GM12878 (cell line): ENCODE results near the gene DNAJC17. TPM values are rescaled to one million over a fixed set of nuclear protein-coding genes. Genes with fewer than 3 reads are reported as not detected.

Experiments used
- ATF7 ChIP-seq: fragments of 450-650 bp; IDR thresholded peaks from 2 replicates; pipeline ENCODE4 v1.6.1; 2016; ENCODE audit warnings: low read depth, mild to moderate bottlenecking
- BRCA1 ChIP-seq: IDR thresholded peaks from 2 replicates; pipeline ENCODE4 v1.6.1; 2011; ENCODE audit warnings: low read depth, low read length, improper control_type of control experiment
- FOS ChIP-seq: IDR thresholded peaks from 3 replicates; pipeline ENCODE4 v1.6.1; 2011; ENCODE audit warnings: borderline replicate concordance; ENCODE audit not compliant: insufficient read length; ENCODE audit errors: extremely low read depth
- JUNB ChIP-seq: IDR thresholded peaks from 2 replicates; pipeline ENCODE4 v1.6.1; 2016; ENCODE audit warnings: antibody characterized with exemption, mild to moderate bottlenecking
- NFYA ChIP-seq: IDR thresholded peaks from 2 replicates; pipeline ENCODE4 v1.6.1; 2011; ENCODE audit warnings: low read depth, mild to moderate bottlenecking, low read length, improper control_type of control experiment, borderline replicate concordance
- NR2C2 ChIP-seq: IDR thresholded peaks from 2 replicates; pipeline ENCODE4 v1.6.1; 2011; ENCODE audit warnings: borderline replicate concordance, low read depth; ENCODE audit not compliant: control insufficient read depth, insufficient read length
- PML ChIP-seq: IDR thresholded peaks from 2 replicates; pipeline ENCODE4 v1.6.1; 2012; ENCODE audit warnings: low read length, inconsistent platforms
- RUNX3 ChIP-seq: IDR thresholded peaks from 2 replicates; pipeline ENCODE4 v1.6.1; 2012; ENCODE audit warnings: low read length, inconsistent platforms
- SUPT20H ChIP-seq: IDR thresholded peaks from 2 replicates; pipeline ENCODE4 v1.6.1; 2011; ENCODE audit warnings: low read depth, mild to moderate bottlenecking, low read length, moderate library complexity, borderline replicate concordance; ENCODE audit not compliant: control insufficient read depth
- TCF3 ChIP-seq: IDR thresholded peaks from 2 replicates; pipeline ENCODE4 v1.6.1; 2012; ENCODE audit warnings: low read depth, mild to moderate bottlenecking, low read length, borderline replicate concordance; ENCODE audit not compliant: insufficient read depth
- polyA plus RNA-seq, 11 experiments: library from polyadenylated mRNA; depleted of rRNA in 4 of 11; unstranded in 6 of 11; stranded (reverse) in 5 of 11; fragments of >200 nt; fragmentation: Nextera tagmentation in 4 of 11; fragmentation: Illumina TruSeq in 1 of 11; extraction: Ambion mirVana in 4 of 11; extraction: Trizol in 1 of 11; gene quantifications; 1 replicate in 1 of 11; 2 replicates in 10 of 11; pipeline versions ENCODE4 v1.2.1 to v1.2.3, GENCODE V29; 2011 to 2016; ENCODE audit warnings: inconsistent platforms in 2 of 11, missing spikeins in 2 of 11, low read depth in 1 of 11
- total RNA-seq, 4 experiments: library from RNA; depleted of rRNA in 3 of 4; stranded (reverse); fragments of >200 nt in 3 of 4; fragmentation: Illumina TruSeq in 1 of 4; extraction: Trizol in 1 of 4; gene quantifications; 2 replicates each; pipeline versions ENCODE4 v1.2.1 to v1.2.3, GENCODE V29; 2013 to 2021
- TF ChIP-seq, protein P1 (sequence below): fragments of 450-650 bp; IDR thresholded peaks from 2 replicates; pipeline ENCODE4 v1.6.1; 2018; ENCODE audit warnings: mild to moderate bottlenecking, low read depth, moderate library complexity; ENCODE audit not compliant: partially characterized antibody
- TF ChIP-seq, protein P2 (sequence below): IDR thresholded peaks from 2 replicates; pipeline ENCODE4 v1.6.1; 2012; ENCODE audit warnings: mild to moderate bottlenecking, low read depth, low read length
- TF ChIP-seq, protein P3 (sequence below), 3 experiments: IDR thresholded peaks in 2 of 3; conservative IDR thresholded peaks in 1 of 3; 2 replicates each; pipeline ENCODE4 v1.5.1; 2011; ENCODE audit warnings: low read depth in 3 of 3, low read length in 3 of 3, mild to moderate bottlenecking in 3 of 3, control low read depth in 2 of 3, moderate library complexity in 2 of 3, inconsistent platforms in 1 of 3, mixed read lengths in 1 of 3; ENCODE audit not compliant: control insufficient read depth in 2 of 3, insufficient read depth in 1 of 3; ENCODE audit errors: extremely low read depth in 1 of 3
- TF ChIP-seq, protein P4 (sequence below): fragments of 450-650 bp; formaldehyde crosslinking; IDR thresholded peaks from 2 replicates; pipeline ENCODE4 v1.4.0; 2022; ENCODE audit warnings: mild to moderate bottlenecking, moderate library complexity
- TF ChIP-seq, protein P5 (sequence below): fragments of 450-650 bp; IDR thresholded peaks from 2 replicates; pipeline ENCODE4 v1.6.1; 2017; ENCODE audit warnings: low read depth, mild to moderate bottlenecking, moderate library complexity

DNAJC17 gene
- total and polyA plus RNA-seq, 10 of the 15 experiments (the other 5 are each of a cell fraction or from before 2014, with no cell fraction given) = 6.1 to 62.8 (median 45.4) TPM

DNA sequence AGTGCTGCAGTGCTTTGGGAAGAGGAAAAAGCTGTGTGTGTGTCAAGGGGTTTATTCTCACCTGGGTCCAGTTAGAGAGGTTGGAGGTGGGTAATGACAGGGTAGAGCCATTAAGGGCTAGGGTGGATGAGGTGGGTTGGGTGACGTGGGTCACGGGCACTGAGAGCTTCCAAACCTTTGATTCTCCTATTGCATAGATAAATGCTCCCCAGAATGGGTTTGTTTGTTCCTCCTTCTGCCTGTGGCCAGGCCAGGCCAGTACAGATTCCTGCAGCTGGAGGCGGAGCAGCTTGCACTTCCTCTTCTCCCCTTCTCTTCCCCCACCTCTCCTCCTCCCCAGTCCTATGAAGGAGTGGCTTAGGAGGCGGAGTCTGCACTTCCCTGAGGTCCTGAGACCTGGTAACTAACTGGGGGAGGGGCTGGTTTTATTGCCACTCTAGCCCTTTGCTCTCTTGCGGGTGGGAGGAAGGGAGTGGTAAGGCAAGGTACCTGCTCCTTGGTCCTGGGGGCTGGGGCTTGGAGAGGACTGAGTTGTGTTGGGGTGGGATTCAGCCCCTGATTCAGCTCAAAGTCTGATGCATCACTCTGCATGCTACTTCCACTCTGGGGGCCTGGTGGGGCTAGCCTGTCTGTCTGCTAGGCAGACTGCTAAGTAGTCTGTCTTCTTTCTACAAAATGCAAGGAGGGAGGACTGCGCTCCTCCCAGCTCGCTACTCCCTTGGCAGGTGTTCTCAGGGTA, 40.1 kb upstream of the DNAJC17 start (continued):
- TF ChIP-seq, protein P1, sequence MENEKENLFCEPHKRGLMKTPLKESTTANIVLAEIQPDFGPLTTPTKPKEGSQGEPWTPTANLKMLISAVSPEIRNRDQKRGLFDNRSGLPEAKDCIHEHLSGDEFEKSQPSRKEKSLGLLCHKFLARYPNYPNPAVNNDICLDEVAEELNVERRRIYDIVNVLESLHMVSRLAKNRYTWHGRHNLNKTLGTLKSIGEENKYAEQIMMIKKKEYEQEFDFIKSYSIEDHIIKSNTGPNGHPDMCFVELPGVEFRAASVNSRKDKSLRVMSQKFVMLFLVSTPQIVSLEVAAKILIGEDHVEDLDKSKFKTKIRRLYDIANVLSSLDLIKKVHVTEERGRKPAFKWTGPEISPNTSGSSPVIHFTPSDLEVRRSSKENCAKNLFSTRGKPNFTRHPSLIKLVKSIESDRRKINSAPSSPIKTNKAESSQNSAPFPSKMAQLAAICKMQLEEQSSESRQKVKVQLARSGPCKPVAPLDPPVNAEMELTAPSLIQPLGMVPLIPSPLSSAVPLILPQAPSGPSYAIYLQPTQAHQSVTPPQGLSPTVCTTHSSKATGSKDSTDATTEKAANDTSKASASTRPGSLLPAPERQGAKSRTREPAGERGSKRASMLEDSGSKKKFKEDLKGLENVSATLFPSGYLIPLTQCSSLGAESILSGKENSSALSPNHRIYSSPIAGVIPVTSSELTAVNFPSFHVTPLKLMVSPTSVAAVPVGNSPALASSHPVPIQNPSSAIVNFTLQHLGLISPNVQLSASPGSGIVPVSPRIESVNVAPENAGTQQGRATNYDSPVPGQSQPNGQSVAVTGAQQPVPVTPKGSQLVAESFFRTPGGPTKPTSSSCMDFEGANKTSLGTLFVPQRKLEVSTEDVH = no peak
- TF ChIP-seq PML = no peak
- TF ChIP-seq NR2C2 = no peak
- TF ChIP-seq, protein P2, sequence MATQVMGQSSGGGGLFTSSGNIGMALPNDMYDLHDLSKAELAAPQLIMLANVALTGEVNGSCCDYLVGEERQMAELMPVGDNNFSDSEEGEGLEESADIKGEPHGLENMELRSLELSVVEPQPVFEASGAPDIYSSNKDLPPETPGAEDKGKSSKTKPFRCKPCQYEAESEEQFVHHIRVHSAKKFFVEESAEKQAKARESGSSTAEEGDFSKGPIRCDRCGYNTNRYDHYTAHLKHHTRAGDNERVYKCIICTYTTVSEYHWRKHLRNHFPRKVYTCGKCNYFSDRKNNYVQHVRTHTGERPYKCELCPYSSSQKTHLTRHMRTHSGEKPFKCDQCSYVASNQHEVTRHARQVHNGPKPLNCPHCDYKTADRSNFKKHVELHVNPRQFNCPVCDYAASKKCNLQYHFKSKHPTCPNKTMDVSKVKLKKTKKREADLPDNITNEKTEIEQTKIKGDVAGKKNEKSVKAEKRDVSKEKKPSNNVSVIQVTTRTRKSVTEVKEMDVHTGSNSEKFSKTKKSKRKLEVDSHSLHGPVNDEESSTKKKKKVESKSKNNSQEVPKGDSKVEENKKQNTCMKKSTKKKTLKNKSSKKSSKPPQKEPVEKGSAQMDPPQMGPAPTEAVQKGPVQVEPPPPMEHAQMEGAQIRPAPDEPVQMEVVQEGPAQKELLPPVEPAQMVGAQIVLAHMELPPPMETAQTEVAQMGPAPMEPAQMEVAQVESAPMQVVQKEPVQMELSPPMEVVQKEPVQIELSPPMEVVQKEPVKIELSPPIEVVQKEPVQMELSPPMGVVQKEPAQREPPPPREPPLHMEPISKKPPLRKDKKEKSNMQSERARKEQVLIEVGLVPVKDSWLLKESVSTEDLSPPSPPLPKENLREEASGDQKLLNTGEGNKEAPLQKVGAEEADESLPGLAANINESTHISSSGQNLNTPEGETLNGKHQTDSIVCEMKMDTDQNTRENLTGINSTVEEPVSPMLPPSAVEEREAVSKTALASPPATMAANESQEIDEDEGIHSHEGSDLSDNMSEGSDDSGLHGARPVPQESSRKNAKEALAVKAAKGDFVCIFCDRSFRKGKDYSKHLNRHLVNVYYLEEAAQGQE = no peak
- no peak for TF ChIP-seq BRCA1
- no peak for TF ChIP-seq FOS
- TF ChIP-seq, protein P3, sequence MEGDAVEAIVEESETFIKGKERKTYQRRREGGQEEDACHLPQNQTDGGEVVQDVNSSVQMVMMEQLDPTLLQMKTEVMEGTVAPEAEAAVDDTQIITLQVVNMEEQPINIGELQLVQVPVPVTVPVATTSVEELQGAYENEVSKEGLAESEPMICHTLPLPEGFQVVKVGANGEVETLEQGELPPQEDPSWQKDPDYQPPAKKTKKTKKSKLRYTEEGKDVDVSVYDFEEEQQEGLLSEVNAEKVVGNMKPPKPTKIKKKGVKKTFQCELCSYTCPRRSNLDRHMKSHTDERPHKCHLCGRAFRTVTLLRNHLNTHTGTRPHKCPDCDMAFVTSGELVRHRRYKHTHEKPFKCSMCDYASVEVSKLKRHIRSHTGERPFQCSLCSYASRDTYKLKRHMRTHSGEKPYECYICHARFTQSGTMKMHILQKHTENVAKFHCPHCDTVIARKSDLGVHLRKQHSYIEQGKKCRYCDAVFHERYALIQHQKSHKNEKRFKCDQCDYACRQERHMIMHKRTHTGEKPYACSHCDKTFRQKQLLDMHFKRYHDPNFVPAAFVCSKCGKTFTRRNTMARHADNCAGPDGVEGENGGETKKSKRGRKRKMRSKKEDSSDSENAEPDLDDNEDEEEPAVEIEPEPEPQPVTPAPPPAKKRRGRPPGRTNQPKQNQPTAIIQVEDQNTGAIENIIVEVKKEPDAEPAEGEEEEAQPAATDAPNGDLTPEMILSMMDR (IDR thresholded peaks at IDR 0.05 in 2 of 3, conservative IDR thresholded peaks at IDR 0.05 in 1 of 3; ENCODE audit: control insufficient read depth in 2 of 3, extremely low read depth in 1 of 3, insufficient read depth in 1 of 3, low read depth in 3 of 3, low read length in 3 of 3) = no peak
- TF ChIP-seq RUNX3 = no peak; the same call in 1 of the 2 replicates
- TF ChIP-seq, protein P4, sequence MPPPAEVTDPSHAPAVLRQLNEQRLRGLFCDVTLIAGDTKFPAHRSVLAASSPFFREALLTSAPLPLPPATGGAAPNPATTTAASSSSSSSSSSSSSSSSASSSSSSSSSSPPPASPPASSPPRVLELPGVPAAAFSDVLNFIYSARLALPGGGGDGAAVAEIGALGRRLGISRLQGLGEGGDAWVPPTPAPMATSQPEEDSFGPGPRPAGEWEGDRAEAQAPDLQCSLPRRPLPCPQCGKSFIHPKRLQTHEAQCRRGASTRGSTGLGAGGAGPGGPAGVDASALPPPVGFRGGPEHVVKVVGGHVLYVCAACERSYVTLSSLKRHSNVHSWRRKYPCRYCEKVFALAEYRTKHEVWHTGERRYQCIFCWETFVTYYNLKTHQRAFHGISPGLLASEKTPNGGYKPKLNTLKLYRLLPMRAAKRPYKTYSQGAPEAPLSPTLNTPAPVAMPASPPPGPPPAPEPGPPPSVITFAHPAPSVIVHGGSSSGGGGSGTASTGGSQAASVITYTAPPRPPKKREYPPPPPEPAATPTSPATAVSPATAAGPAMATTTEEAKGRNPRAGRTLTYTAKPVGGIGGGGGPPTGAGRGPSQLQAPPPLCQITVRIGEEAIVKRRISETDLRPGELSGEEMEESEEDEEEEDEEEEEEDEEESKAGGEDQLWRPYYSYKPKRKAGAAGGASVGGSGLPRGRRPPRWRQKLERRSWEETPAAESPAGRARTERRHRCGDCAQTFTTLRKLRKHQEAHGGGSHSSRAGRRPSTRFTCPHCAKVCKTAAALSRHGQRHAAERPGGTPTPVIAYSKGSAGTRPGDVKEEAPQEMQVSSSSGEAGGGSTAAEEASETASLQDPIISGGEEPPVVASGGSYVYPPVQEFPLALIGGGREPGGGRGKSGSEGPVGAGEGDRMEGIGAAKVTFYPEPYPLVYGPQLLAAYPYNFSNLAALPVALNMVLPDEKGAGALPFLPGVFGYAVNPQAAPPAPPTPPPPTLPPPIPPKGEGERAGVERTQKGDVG (CRISPR knock-in tag) = no peak
- no peak for TF ChIP-seq SUPT20H
- TF ChIP-seq NFYA = no peak
- TF ChIP-seq, protein P5, sequence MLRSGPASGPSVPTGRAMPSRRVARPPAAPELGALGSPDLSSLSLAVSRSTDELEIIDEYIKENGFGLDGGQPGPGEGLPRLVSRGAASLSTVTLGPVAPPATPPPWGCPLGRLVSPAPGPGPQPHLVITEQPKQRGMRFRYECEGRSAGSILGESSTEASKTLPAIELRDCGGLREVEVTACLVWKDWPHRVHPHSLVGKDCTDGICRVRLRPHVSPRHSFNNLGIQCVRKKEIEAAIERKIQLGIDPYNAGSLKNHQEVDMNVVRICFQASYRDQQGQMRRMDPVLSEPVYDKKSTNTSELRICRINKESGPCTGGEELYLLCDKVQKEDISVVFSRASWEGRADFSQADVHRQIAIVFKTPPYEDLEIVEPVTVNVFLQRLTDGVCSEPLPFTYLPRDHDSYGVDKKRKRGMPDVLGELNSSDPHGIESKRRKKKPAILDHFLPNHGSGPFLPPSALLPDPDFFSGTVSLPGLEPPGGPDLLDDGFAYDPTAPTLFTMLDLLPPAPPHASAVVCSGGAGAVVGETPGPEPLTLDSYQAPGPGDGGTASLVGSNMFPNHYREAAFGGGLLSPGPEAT = peak; percentile 71
- TF ChIP-seq JUNB = no peak
- TF ChIP-seq TCF3 = no peak
- TF ChIP-seq ATF7 = peak; percentile 55
